ENCODE results near the gene ESF1. TPM values are rescaled to one million over a fixed set of nuclear protein-coding genes. Genes with fewer than 3 reads are reported as not detected.

ESF1 gene
- polyA plus RNA-seq, 2 of the 4 experiments (the other 2 are of a cell fraction) = 30.5 to 34.8 TPM

DNA sequence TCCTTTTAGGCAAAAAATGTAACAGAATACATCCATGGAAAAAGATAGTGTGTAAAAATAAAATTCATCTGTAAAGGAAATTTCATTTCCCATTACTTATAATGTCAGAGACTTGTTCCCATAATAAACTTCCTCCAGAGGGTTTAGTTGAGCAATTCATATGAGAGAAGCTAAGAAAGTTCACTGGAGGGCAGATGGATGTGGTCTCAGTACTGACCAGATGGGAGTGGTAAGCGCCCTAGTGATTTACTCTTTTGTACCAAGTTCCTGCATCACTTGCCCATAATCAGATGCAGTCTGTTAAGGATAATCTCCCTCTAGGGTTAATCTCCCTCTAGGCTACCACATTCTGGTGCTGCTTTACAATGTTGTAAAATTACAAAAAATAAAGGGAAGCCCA is 61.7 kb downstream of the ESF1 start:
- no peak overlapping the region for H3K4me2 ChIP-seq
- H3K9me3 ChIP-seq = no peaks in the 10 kb centered on the region
- ATAC-seq = no peak
- H3K27ac ChIP-seq = no peak overlapping the region
- TF ChIP-seq SREBF2 (IDR thresholded peaks at IDR 0.05) = no peak
- TF ChIP-seq JUN (IDR thresholded peaks at IDR 0.05) = no peak
- TF ChIP-seq, protein P1, sequence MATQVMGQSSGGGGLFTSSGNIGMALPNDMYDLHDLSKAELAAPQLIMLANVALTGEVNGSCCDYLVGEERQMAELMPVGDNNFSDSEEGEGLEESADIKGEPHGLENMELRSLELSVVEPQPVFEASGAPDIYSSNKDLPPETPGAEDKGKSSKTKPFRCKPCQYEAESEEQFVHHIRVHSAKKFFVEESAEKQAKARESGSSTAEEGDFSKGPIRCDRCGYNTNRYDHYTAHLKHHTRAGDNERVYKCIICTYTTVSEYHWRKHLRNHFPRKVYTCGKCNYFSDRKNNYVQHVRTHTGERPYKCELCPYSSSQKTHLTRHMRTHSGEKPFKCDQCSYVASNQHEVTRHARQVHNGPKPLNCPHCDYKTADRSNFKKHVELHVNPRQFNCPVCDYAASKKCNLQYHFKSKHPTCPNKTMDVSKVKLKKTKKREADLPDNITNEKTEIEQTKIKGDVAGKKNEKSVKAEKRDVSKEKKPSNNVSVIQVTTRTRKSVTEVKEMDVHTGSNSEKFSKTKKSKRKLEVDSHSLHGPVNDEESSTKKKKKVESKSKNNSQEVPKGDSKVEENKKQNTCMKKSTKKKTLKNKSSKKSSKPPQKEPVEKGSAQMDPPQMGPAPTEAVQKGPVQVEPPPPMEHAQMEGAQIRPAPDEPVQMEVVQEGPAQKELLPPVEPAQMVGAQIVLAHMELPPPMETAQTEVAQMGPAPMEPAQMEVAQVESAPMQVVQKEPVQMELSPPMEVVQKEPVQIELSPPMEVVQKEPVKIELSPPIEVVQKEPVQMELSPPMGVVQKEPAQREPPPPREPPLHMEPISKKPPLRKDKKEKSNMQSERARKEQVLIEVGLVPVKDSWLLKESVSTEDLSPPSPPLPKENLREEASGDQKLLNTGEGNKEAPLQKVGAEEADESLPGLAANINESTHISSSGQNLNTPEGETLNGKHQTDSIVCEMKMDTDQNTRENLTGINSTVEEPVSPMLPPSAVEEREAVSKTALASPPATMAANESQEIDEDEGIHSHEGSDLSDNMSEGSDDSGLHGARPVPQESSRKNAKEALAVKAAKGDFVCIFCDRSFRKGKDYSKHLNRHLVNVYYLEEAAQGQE (IDR thresholded peaks at IDR 0.05) = no peak
- TF ChIP-seq, protein P2, sequence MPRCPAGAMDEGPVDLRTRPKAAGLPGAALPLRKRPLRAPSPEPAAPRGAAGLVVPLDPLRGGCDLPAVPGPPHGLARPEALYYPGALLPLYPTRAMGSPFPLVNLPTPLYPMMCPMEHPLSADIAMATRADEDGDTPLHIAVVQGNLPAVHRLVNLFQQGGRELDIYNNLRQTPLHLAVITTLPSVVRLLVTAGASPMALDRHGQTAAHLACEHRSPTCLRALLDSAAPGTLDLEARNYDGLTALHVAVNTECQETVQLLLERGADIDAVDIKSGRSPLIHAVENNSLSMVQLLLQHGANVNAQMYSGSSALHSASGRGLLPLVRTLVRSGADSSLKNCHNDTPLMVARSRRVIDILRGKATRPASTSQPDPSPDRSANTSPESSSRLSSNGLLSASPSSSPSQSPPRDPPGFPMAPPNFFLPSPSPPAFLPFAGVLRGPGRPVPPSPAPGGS (IDR thresholded peaks at IDR 0.05) = no peak
- TF ChIP-seq, protein P3, sequence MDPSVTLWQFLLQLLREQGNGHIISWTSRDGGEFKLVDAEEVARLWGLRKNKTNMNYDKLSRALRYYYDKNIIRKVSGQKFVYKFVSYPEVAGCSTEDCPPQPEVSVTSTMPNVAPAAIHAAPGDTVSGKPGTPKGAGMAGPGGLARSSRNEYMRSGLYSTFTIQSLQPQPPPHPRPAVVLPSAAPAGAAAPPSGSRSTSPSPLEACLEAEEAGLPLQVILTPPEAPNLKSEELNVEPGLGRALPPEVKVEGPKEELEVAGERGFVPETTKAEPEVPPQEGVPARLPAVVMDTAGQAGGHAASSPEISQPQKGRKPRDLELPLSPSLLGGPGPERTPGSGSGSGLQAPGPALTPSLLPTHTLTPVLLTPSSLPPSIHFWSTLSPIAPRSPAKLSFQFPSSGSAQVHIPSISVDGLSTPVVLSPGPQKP (IDR thresholded peaks at IDR 0.05; ENCODE audit: low read depth, low read length) = no peak
- TF ChIP-seq GATA3 (IDR thresholded peaks at IDR 0.05; ENCODE audit: borderline replicate concordance) = no peak
- TF ChIP-seq KDM1A (IDR thresholded peaks at IDR 0.05; ENCODE audit: low read depth) = no peak
- TF ChIP-seq NPAS2 (CRISPR knock-in tag; IDR thresholded peaks at IDR 0.05; ENCODE audit: borderline replicate concordance) = no peak
- no peak for TF ChIP-seq EP300 (IDR thresholded peaks at IDR 0.05)
- no peak for TF ChIP-seq FOSL2 (IDR thresholded peaks at IDR 0.05)
- TF ChIP-seq FOSL2 (CRISPR knock-in tag; IDR thresholded peaks at IDR 0.05) = no peak
- TF ChIP-seq SMC3 (IDR thresholded peaks at IDR 0.05) = no peak
- TF ChIP-seq, protein P4, sequence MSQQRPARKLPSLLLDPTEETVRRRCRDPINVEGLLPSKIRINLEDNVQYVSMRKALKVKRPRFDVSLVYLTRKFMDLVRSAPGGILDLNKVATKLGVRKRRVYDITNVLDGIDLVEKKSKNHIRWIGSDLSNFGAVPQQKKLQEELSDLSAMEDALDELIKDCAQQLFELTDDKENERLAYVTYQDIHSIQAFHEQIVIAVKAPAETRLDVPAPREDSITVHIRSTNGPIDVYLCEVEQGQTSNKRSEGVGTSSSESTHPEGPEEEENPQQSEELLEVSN (IDR thresholded peaks at IDR 0.05; ENCODE audit: borderline replicate concordance, low read depth) = no peak
- TF ChIP-seq ZNF302 (CRISPR knock-in tag; IDR thresholded peaks at IDR 0.05) = no peak
- TF ChIP-seq NFE2L2 (conservative IDR thresholded peaks at IDR 0.05; ENCODE audit: low read length) = no peak
- no peak for TF ChIP-seq RFX5 (IDR thresholded peaks at IDR 0.05)
- TF ChIP-seq TFCP2L1 (CRISPR knock-in tag; IDR thresholded peaks at IDR 0.05) = no peak
- no peak for TF ChIP-seq CEBPB (IDR thresholded peaks at IDR 0.05)
- no peak for TF ChIP-seq EHMT2 (IDR thresholded peaks at IDR 0.05; ENCODE audit: low read depth)
- TF ChIP-seq FOXS1 (CRISPR knock-in tag; IDR thresholded peaks at IDR 0.05) = no peak
- WGBS (ENCODE audit: missing lambda C conversion rate) = 93% methylated on average over 1 of the region's 1 CpG
- no peaks in the 10 kb centered on the region for H3K4me1 ChIP-seq
- DNase-seq (ENCODE audit: low read depth in 1 of 2, low spot score in 1 of 2) = peak in 1 of 2 experiments; percentile 10
- H3K4me3 ChIP-seq = no peak overlapping the region
- FAIRE-seq = no peak
- ChIA-PET CTCF (interaction anchor here (0.6 to 0.8 kb wide), 2 partner anchors 176 to 256 kb away, joined by 3 to 4 read pairs; no protein-coding TSS in a partner anchor), POLR2A (no interaction called here)

DNA sequence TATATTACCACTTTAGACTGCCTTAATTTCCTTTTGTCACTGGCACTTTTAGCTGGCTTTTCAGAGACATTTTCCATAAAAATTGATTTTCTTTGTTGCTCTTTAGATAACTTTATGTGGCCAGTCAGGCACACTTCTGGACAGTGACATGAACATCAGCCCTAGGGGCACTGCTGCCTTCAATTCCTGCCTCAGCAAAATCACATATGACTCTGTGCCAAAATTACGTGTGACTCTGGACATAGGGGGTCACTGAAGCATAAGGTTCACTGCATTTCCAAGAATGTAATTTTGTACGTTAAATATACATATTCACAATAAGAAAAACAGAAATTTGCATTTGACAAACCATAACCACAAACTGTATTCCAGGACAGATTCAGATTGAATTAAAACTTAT is 66.5 kb downstream of the ESF1 start:
- H3K4me1 ChIP-seq = no peaks in the 10 kb centered on the region
- H3K27ac ChIP-seq = no peak overlapping the region
- no peak for ATAC-seq
- WGBS (ENCODE audit: missing lambda C conversion rate) = 96% methylated on average over 2 of the region's 2 CpGs
- DNase-seq (ENCODE audit: low read depth in 1 of 2, low spot score in 1 of 2) = no peak
- H3K4me2 ChIP-seq = no peak overlapping the region
- no peak for TF ChIP-seq HDAC2 (IDR thresholded peaks at IDR 0.05)
- no peak for TF ChIP-seq EHF (CRISPR knock-in tag; IDR thresholded peaks at IDR 0.05)
- TF ChIP-seq EP300 (IDR thresholded peaks at IDR 0.05) = no peak
- no peak for TF ChIP-seq KDM1A (IDR thresholded peaks at IDR 0.05; ENCODE audit: low read depth)
- TF ChIP-seq RAD21 (conservative IDR thresholded peaks at IDR 0.05 in 1 of 2, IDR thresholded peaks at IDR 0.05 in 1 of 2) = no peak
- TF ChIP-seq ZC3H11A (IDR thresholded peaks at IDR 0.05) = no peak
- TF ChIP-seq KDM5A (IDR thresholded peaks at IDR 0.05) = no peak
- no peak for TF ChIP-seq ZFP36 (IDR thresholded peaks at IDR 0.05; ENCODE audit: borderline replicate concordance, partially characterized antibody)
- no peak for TF ChIP-seq RARB (CRISPR knock-in tag; IDR thresholded peaks at IDR 0.05)
- no peak for TF ChIP-seq POLR2A (IDR thresholded peaks at IDR 0.05; ENCODE audit: low read length)
- no peaks in the 10 kb centered on the region for H3K9me3 ChIP-seq
- ChIA-PET POLR2A (no interaction called here), CTCF (no interaction called here)
- no peak for FAIRE-seq
- no peak overlapping the region for H3K4me3 ChIP-seq

All from A549 (cell line).